ENCODE measurements around the gene GAMT. TPM values are rescaled to one million over a fixed set of nuclear protein-coding genes. Genes with fewer than 3 reads are reported as not detected.

The GAMT gene
- total and polyA plus RNA-seq, 2 of the 13 experiments (the other 11 are each of a cell fraction or from before 2014, with no cell fraction given), result 115 to 124 TPM

- TF ChIP-seq ZNF280B (CRISPR knock-in tag; IDR thresholded peaks at IDR 0.05; ENCODE audit: borderline replicate concordance) (peak; percentile 2; the same call in 1 of the 2 replicates), MYC (CRISPR knock-in tag; IDR thresholded peaks at IDR 0.05; ENCODE audit: borderline replicate concordance) (0 out of 2 replicates have a peak, but pooled peaks have one; percentile 24), AGO2 (optimal IDR thresholded peaks at IDR 0.05; ENCODE audit: low read depth, low read length) (peak; percentile 81), ZNF770 (CRISPR knock-in tag; IDR thresholded peaks at IDR 0.05) (peak; percentile 15; the same call in 1 of the 2 replicates), ZNF263 (CRISPR knock-in tag; IDR thresholded peaks at IDR 0.05) (peak; percentile 100), RBFOX2 (IDR thresholded peaks at IDR 0.05; ENCODE audit: low read depth, low read length) (peak; percentile 13; the same call in 1 of the 2 replicates), PATZ1 (CRISPR knock-in tag; IDR thresholded peaks at IDR 0.05) (peak; percentile 40; the same call in 1 of the 2 replicates)
These were observed 6.8 kb downstream of the GAMT start (continued) for GRCh38 chr19:1394252-1395193.

All from HepG2 (cell line).